Measurements from ENCODE around the gene KCNH6. TPM values are rescaled to one million over a fixed set of nuclear protein-coding genes. Genes with fewer than 3 reads are reported as not detected.

KCNH6 gene
- total RNA-seq, 1 experiment from 2014 or later: 1.6 TPM

DNA sequence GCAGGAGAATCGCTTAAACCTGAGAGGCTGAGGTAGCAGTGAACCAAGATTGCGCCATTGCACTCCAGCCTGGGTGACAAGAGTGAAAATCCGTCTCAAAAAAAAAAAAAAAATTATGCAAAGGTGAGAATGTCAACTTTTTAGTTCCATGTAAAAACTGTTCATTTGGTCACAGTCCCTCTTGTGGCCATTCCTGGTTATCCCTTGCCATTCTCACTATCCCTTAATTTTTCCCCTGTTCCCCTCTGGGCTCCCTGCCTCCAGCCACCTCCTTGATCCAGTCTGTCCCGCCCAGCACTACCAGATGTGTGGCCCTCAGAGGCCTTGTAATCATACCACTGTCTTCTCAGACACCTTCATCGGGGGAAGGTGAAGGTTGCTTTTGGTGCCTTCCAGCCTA, 50.5 kb downstream of the KCNH6 start:
- Histone ChIP-seq H2AK5ac (ENCODE audit: insufficient read length, low read length) (no peak overlapping the region), H2BK15ac (ENCODE audit: low read depth, low read length) (no peak overlapping the region), H3K4me2 (ENCODE audit: insufficient read depth, insufficient read length, low read length) (no peak overlapping the region), H3K79me2 (ENCODE audit: insufficient read depth, low read length) (peaks cover 1% of the 10 kb centered on the region; the same call in 1 of the 2 replicates), H3K14ac (ENCODE audit: insufficient read depth, low read length) (no peak overlapping the region), H2BK120ac (ENCODE audit: low read depth, low read length, poor library complexity, severe bottlenecking) (no peak overlapping the region), H3K18ac (ENCODE audit: insufficient read length, low read depth, low read length) (no peak overlapping the region), H4K91ac (ENCODE audit: insufficient read length, low read depth, low read length) (no peak overlapping the region), H3K79me1 (ENCODE audit: insufficient read depth, low read depth, low read length, poor library complexity, severe bottlenecking) (peaks cover 6% of the 10 kb centered on the region), H3K9me3 (ENCODE audit: control insufficient read depth, low read depth, low read length) (no peaks in the 10 kb centered on the region), H4K20me1 (ENCODE audit: control insufficient read depth, insufficient read depth, insufficient read length) (no peaks in the 10 kb centered on the region), H4K5ac (ENCODE audit: insufficient read length, low read depth, low read length) (no peak overlapping the region), H3K27me3 (ENCODE audit: insufficient read depth, low read length) (no peaks in the 10 kb centered on the region), H3K23me2 (ENCODE audit: insufficient read length, low read depth, low read length, poor library complexity, severe bottlenecking) (no peaks in the 10 kb centered on the region), H3T11ph (ENCODE audit: low read length) (no peak overlapping the region), H3K56ac (ENCODE audit: insufficient read length, low read depth, low read length) (no peak overlapping the region), H3K9ac (ENCODE audit: extremely low read depth, insufficient read length, low read length) (no peak overlapping the region), H2BK20ac (ENCODE audit: low read depth, low read length, poor library complexity, severe bottlenecking) (no peak overlapping the region), H3K4ac (ENCODE audit: low read depth, low read length) (no peak overlapping the region), H3K23ac (ENCODE audit: insufficient read length, low read depth, low read length) (no peak overlapping the region), H2AFZ (ENCODE audit: low read length) (no peak overlapping the region), H4K8ac (replicated peaks; ENCODE audit: insufficient read length, low read depth, low read length) (no peak overlapping the region), H3K27ac (ENCODE audit: insufficient read length, low read depth, low read length) (no peak overlapping the region), H3K4me1 (ENCODE audit: insufficient read depth, low read length) (no peaks in the 10 kb centered on the region), H2BK5ac (ENCODE audit: insufficient read length, low read length) (no peak overlapping the region), H2BK12ac (ENCODE audit: insufficient read length, low read depth, low read length) (no peak overlapping the region)
- H3K9me3 Mint-ChIP-seq: no peaks in the 10 kb centered on the region
- no peak for DNase-seq
- peak overlapping the region in 1 of 3 experiments; percentile 26; a peak in 1 of 7 replicates for H3K27ac Mint-ChIP-seq
- TF ChIP-seq, protein P1, sequence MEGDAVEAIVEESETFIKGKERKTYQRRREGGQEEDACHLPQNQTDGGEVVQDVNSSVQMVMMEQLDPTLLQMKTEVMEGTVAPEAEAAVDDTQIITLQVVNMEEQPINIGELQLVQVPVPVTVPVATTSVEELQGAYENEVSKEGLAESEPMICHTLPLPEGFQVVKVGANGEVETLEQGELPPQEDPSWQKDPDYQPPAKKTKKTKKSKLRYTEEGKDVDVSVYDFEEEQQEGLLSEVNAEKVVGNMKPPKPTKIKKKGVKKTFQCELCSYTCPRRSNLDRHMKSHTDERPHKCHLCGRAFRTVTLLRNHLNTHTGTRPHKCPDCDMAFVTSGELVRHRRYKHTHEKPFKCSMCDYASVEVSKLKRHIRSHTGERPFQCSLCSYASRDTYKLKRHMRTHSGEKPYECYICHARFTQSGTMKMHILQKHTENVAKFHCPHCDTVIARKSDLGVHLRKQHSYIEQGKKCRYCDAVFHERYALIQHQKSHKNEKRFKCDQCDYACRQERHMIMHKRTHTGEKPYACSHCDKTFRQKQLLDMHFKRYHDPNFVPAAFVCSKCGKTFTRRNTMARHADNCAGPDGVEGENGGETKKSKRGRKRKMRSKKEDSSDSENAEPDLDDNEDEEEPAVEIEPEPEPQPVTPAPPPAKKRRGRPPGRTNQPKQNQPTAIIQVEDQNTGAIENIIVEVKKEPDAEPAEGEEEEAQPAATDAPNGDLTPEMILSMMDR (conservative IDR thresholded peaks at IDR 0.05): peak; percentile 68
- H3K36me3 Mint-ChIP-seq (ENCODE audit: insufficient read depth in 1 of 3, low read depth in 3 of 3): peaks cover 0 to 7% (median 0%) of the 10 kb centered on the region in 3 experiments; a peak in 1 of 7 replicates
- WGBS (ENCODE audit: extremely low coverage, insufficient read length, low lambda C conversion rate): no CpG with 5 or more reads among the region's 5 CpGs
- H3K27me3 Mint-ChIP-seq (ENCODE audit: low read depth): no peaks in the 10 kb centered on the region
- peaks cover under 1 to 3% of the 10 kb centered on the region in 2 experiments; a peak in 3 of 4 replicates for H3K4me1 Mint-ChIP-seq
- no peak overlapping the region for H3K4me3 Mint-ChIP-seq

Measured in H9 (cell line).